ENCODE results near the gene SPANXC.
"Not testable (repeated sequence)": the region's sequence is repeated elsewhere in the genome, so short reads cannot be mapped to it uniquely, and the experiment has no call there.

SPANXC gene, protein sequence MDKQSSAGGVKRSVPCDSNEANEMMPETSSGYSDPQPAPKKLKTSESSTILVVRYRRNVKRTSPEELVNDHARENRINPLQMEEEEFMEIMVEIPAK

DNA sequence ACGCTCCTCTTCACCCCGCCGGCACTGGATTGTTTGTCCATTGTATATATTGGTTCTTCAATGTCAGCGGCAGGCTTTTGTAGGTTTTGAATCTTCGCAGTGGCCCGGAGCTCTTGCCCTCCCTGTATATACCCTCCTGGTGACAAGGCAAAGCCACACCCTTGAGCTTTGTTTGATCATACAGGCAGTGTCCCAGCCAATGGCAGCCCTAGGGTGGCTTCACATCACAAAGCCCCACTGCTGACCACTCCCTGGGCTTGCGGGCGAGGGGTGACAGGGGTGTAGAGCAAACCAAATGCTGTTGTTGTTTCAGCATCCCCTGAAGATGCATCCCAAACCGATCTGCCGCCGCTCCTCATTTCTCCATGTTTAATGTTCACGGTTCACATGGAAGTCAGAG, at the start of gene SPANXC:
Gene SPANXC, minus strand, starts transcription at position 101 of the 400 bp plus-strand sequence. Its CDS starts 60 bp downstream, at position 41.
- not testable (repeated sequence) for DNase-seq

DNA sequence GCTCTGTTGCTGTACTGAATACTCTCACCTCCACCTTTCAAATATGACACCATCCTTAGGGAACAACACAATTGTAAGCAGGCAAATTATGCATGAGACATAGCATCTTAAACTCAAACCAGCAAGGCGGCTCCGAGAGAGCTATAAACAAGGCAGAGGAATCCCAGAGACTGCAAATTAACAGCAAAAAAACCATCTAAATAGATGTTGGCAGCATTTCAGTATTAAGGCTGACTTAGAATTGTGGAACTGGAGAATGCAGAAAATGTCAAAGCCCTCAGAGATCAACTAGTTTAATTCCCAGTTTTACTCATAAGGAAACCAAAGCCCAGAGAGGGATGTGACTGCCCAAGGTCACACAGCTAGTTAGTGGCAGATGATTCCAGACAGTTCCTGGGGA, 37.2 kb upstream of the SPANXC start:
- no peak for DNase-seq

DNA sequence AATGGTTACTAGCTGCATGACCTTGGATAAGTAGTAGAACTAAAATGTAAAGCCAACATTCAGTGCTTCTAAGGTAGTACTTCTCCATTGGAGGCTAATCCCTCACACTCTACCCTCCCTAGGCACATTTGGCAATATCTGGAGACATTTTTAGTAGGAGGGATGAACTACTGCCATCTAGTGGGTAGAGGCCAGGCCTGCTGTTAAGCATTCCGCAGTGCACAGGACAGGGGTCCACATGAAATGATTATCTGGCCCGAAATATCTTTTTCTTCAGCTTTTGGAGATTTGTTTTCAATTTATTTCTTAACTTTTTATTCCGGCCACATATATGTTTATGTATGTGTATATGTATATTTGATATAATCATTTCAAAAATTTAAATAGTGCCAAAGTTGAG, 36.0 kb upstream of the SPANXC start:
- DNase-seq, result peak in 2 of 3 experiments; percentile 19 to 65

DNA sequence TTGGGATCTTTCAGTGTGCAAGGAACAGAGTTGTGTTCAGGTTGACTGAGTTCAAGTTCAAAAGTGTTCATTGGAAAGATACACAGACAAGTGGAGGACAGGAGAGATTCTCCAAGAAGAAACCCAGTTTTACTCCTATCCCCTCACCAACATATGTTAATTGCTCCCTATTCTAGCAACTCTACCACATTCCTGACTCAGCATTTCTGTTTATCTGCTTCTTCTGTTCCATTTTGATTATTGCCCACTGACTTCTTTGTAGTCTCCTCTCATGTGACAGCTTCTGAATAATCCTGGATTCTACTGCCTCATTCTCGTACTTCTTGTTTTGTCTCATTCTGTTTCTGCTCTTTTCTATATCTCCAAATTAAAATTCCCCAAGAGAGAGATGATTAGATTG, 15.8 kb upstream of the SPANXC start:
- no peak for DNase-seq

DNA sequence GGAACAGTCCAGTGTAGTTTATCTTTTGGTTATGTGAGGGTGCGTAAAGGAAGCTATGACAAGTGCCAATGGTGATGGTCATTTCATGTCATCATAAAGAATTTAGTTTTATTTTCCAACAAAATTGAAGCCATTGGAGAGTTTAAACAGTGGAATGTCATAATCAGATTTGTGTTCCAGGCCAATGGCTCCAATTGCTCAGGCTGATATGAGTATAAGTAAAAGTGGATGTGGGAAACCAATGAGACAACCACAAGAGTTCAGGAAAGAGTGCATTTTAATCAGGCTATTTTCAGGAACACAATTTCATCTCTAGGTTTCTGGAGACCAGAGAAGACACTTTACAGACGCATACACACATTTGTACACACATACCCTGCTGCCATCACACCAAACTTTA, 20.7 kb downstream of the SPANXC start:
- DNase-seq, result no peak

DNA sequence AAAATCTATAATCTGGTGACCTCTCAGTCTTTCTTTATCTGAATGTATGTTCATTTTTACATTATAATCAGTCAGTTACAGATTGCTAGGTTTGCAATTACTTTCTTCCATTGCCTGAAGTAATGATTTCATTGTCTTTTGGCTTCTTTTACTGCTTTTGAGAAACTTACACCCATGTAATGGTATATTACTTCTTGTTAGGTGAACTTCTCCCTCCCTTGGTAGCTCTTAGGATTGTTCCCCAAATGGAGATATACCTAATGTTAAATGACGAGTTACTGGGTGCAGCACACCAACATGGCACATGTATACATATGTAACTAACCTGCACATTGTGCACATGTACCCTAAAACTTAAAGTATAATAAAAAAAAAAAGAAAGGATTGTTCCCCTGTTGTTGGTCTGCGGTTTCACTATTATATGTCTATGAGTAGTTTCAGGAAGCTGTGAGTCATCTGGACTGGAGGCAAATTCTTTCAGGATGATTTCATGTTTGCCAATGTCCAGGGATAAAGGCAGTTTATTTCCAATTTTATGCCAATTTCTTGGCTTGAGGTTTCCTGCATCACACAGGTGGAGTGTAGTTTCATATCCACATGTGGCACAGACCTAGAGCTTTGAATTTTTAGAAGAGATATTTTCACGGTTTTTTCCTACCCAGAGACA, 21.8 kb downstream of the SPANXC start:
- DNase-seq, result no peak

DNA sequence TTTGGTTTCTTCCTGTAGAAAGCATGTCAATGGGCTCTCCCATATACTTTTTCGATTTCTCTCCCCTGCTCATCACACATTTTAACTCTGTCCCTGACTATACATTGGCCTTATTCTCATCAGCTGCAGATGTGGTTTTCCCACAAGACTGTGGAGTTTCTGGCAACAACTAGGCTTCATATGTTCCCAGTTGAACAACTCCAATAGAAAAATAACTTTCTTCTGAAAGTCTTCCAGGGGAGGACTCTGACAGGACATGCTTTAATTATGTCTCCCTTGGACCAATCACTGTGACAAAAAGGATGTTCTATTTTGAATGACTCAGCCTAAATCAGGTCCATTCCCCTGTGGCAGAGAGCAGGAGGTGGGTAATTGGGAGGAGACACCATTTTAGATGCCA, 28.1 kb downstream of the SPANXC start:
- no peak for DNase-seq

DNA sequence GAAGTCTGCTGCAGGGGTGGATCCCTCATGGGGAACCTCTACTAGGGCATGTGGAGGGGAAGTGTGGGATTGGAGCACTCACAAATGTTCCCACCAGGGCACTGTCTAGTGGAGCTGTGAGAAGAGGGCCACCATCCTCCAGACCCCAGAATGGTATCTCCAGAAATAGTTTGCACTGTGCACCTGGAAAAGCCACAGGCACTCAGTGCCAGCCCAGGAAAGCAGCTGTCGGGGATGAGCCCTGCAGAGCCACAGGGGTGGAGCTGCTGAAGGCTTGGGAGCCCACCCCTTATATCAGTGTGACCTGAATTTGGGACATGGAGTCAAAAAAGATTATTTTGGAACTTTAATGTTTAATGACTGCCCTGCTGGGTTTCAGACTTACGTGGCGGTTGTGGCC, 40.4 kb downstream of the SPANXC start:
- DNase-seq, result no peak

Measured in NCI-H1417 (cell line).